Activated CD4-positive, alpha-beta T cell treated with anti-CD3 and anti-CD28 coated beads, Interleukin-2, amount 50 U/mL, for 4 hours (primary cell): Measurements from ENCODE around the gene VIPR1.
A peak's percentile ranks its signal among the peaks of the same experiment; 100 is the strongest.

Experiments
- DNase-seq, 2 experiments: peaks; one replicate each; pipeline ENCODE4 v3.0.0-alpha.2; 2020

Gene VIPR1

DNA sequence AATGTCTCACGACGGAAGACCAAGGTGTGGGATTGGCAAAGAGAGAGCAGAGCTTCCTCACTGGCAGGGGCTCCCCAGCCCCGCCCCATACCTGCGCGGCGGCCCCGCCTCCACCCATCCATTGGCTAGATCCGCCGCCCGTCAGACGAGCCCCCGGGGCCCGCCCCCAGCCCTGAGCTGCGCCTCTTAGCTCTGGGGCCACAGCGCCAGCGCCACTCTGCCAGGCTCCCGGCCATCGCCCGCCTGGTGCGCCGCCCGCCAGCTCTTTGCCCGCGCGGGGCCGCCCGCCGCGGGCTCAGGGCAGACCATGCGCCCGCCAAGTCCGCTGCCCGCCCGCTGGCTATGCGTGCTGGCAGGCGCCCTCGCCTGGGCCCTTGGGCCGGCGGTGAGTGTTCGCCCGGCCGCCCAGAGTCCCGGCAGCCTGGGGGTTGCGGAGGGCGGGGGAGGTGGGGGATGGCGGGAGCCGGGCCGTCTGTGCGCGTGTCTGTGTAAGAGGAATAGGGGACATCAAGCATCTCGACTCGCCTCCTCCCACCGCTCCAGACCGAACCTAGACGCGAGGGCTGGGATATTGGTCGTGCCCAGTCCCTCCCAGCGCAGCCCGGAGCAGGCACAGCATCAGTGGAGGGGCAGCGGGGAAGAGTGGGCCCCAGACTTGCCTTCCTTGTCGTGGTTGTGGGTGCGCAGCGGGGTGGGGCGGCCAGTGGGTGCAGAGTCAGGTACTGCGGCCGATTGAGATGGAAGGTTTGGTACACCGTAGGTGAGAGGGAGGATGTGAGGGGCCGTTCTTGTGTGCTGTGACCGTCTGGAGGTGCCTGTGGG is at the start of gene VIPR1:
TSS of gene VIPR1 (plus strand) at position 215 of the 822 bp plus-strand sequence. CDS start at position 308, 93 bp downstream.
- peak; percentile 93 for DNase-seq

DNA sequence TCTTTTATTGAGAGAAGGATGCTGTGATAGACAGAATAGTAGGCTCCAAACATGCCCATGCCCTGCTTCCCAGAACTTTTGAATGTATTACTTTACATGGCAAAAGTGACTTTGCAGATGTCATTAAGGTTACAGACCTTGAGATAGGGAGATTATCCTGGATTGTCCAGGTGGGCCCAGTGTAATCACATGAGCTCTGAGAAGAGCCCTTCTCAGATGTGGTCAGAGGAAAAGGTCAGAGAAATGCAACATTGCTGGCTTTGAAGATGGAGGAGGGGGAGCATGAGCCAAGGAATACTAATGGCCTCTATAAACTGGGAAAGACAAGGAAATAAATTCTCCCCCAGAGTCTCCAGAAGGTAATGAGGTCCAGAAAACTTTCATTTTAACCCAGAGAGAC is 46.2 kb upstream of the VIPR1 start:
- no peak for DNase-seq

DNA sequence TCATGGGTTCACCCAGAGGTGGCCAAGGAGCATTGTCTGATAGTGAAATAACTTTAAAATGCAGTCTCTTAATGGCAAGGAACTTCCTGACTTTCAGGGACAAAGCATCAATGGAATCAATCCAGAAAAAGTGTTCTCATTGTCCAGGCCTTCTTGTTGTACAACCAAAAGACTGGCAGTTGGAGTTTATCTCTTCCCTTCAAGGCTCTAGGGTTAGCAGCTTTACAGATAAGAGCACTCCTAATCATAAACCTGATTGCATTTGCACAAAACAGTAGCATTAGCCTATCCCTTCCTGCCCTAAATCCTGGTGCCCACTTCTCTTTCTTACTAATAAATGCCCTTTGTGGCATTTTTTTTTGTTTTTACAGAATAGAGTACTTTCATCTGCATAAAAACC is 43.3 kb upstream of the VIPR1 start:
- DNase-seq: no peak

DNA sequence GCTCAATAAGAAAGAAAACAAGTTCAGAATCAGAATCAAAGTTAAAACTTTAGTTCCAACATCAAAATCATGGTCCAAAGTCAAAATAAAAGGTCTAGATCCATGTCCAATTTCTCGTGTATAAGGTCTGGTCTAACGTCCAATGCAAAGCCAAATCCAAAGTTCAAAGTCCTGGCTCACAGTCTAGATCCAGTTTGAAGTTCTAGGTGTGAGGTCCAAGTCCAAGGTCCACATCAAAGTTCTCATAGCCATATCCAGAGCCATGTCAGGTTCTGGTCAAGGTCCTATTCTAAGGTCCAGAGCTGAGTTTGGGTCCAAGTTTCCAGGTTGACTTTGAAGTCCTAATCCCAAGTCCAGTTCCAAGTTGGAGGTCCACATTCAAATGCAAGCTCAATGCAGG is 40.7 kb upstream of the VIPR1 start:
- no peak for DNase-seq

DNA sequence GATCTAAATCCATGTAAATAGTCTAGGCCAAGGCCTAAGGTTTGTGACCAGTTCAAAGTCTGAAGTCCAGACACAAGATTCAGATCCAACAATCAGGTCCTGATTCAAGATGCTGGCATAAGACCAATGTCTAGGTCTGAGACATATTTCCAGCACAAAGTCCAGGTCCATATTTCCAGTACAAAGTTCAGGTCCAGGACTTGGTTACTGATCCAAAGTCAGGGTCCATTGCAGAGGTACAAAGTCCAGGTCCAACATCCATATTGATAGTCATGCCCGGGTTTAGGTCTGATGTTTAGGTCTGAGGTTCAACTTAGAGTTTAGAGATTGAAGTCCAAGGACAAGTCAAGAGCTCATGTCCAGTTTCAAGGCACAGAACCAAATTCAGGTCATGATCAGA is 39.4 kb upstream of the VIPR1 start:
- no peak for DNase-seq

- DNase-seq: no peak
These were observed 34.3 kb upstream of the VIPR1 start for GRCh38 chr3:42468111-42468510.

DNA sequence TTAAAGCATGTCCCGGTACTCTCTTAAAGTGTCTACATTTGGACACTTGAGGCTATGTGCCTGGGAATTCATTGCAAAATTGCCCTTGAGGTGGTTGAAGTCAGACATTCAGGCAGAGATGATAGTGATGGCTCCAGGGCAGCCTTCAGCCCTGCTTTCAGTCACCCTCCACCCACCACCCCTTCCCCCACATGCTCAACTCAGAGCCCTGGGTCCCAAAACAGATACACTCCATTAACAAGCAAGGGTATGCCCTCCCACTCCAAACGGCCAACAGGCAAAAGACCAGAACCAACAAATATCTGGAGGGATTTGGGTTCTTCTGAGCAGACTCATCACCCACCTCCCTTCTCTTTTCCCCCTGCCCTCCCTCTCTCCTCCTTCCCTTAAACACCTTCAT is 29.9 kb upstream of the VIPR1 start:
- no peak for DNase-seq

- DNase-seq: no peak
These were observed 29.1 kb upstream of the VIPR1 start for GRCh38 chr3:42473083-42473932.

GRCh38 chr3:42476225-42477125 is 26.0 kb upstream of the VIPR1 start:
- no peak for DNase-seq

GRCh38 chr3:42477696-42478095 is 24.7 kb upstream of the VIPR1 start:
- DNase-seq: no peak

DNA sequence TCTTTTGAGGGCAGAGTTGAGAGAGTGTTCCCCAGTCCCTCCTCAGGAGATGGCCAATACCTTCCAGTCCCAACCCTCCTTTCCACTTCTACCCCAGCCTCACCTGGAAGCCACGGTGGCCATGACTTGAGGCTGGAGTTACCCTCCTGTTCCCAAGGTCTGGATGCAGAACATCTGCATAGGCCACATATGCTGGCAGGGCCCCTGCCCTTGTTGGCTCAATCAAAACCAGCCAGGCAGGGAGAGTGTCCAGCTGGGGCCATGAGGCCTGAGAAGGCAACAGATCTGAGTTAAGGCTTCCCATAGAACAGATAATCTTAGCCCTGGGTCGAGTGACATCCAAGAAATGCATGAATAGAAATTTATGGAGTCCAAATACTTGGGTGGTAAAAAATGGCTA is 23.6 kb upstream of the VIPR1 start:
- DNase-seq: no peak

- DNase-seq: no peak
These were observed 15.5 kb upstream of the VIPR1 start for GRCh38 chr3:42486814-42487565.

DNA sequence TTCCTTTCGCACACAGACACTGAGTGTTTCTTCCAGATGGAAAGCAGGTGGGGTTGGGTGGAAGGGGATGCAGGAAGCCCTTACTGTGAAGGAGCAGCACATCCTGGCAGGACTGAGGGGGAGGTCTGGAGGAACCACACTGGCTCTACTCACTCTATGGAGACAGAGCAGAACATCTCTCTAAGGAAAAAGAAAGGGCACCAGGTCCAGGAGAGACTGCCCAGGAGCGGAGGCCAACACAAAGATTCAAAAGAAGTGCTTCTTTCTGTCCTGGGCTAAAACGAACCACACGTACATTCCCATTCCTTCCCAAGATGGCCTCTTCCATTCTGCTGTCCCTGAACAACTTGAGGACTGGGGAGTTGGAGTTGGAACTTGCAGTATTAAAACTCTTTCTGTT is 13.8 kb upstream of the VIPR1 start:
- DNase-seq: no peak

DNA sequence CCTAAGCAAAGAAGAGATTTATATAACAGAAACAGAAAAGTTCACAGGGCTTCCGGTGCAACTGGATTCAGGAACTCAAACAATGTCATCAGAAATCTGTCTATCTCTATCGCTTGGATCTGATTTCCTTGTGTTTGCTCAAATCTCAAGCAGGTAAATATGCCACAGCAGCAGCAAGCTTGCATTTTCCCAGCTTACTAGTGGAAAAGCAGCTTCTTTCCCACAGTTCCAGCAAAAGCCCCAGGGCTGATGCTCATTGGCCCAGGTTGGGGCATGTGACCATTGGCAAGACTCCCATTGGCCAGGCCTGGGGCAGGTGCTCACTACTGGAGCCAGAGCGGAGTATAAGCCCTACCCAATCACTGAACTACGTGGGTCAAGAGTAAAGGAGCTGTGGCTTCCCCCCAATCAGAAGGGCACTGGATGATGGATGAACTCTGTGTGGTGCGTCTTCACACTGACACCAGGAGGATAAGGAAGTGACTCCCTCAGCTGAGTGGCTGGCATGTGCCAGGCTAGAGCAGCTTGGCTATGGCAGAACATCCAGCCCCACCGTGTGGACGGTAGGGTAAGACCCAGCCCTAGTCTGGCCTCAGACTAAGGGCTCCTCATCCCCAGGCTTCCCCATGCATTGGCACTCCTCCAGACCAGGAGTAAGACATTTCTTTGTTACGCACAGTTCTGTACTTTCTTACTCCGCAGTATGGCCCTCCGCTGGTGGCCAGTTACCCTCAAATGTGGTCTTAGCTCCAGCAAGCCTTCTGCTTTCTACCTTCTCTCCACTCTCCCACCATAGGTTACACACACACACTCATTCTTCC is 13.1 kb upstream of the VIPR1 start:
- DNase-seq: no peak

GRCh38 chr3:42489937-42490227 is 12.6 kb upstream of the VIPR1 start:
- no peak for DNase-seq

- no peak for DNase-seq
These were observed 12.2 kb upstream of the VIPR1 start for GRCh38 chr3:42490243-42490642.

GRCh38 chr3:42491881-42492507 is 10.4 kb upstream of the VIPR1 start:
- DNase-seq: no peak

DNA sequence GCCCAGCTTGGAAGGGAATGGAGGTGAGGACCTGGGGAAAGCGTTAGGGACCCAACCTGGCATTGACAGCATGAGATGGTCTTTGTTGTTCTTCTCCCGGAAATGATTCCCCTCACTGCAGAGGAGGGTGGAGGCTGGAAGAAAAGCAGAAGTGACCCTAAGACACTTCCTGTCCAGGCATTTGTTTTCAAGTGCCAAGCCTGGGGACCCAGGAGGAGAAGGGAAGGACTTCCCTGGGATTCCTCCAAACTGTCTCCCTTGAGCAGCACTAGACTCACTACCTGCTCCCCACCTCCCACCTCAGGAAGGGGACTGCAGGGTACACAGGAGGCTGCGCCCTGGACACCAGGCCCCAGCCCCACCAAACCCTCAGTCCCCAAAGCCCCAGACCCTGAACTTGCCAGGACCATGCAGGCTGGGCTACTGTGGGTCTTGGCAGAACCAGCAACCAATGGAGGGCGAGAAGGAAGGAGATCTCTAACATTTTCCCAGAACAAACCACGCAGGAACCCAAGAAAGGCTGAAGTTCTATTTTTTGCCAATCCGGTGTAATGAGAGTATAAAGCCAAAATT is 9.8 kb upstream of the VIPR1 start:
- no peak for DNase-seq

DNA sequence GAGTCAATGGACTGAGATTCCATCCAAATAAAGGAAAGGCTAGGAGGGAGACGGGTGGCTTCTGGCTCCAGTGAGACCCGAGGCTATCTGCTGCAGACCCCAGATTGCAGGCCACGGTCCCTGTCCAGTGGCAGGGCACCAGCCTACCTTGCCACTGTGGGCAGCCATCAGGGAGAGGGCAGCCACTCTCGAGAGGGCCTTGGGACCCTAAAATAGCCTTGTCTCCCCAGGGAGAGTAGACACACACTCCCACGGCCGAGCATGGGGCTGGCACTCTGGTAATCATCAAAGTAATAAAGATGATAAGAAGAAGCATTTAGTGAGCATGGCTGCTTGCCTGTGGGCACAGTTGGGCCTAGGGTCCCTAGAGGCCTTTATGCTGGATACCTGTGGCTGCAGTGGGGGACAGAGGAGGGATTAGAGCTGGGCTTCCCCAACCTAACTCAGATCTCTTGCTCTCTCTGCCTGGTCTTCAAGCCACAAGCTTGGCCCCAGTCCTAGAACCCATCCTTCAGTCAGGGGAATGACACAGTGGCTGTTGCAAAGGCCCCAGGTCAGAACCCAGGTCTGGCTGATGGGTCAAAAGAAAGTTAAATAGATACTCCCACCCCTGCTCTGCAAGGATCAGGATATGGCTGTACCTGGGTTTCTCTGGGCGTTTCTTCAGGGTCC is 9.2 kb upstream of the VIPR1 start:
- DNase-seq: no peak

DNA sequence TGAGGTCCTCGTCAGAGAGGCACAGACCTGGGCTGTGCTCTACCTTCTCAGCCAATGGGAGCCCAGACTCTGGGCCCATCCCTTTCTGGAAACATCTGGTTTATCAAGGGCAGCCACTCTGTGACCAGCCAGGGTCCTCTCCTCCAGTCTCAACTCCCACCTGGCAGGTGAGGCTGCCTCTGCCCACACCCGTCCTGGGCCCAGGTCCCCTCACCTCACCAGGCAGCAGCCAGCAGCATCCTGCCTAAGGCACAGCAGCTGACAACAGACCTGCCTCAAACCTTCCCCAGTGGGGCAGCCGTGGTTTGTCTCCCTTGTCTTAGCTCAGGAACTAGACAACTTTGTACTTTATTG is 8.7 kb upstream of the VIPR1 start:
- DNase-seq: no peak
